GM18499 (cell line): ENCODE data around the gene CORIN.
"Not testable (repeated sequence)": the region's sequence is repeated elsewhere in the genome, so short reads cannot be mapped to it uniquely, and the experiment has no call there.

ENCODE experiments used
- ATAC-seq: cut with Tn5 transposase; IDR thresholded peaks from one replicate; pipeline ENCODE4 v1.9.1; 2021; ENCODE audit warnings: moderate number of reproducible peaks; ENCODE audit not compliant: insufficient read depth, unreplicated experiment

Gene CORIN

GRCh38 chr4:47785153-47785552 lies 52.7 kb downstream of the CORIN start:
- ATAC-seq, result no peak

GRCh38 chr4:47784222-47784621 lies 53.6 kb downstream of the CORIN start:
- ATAC-seq, result no peak

DNA sequence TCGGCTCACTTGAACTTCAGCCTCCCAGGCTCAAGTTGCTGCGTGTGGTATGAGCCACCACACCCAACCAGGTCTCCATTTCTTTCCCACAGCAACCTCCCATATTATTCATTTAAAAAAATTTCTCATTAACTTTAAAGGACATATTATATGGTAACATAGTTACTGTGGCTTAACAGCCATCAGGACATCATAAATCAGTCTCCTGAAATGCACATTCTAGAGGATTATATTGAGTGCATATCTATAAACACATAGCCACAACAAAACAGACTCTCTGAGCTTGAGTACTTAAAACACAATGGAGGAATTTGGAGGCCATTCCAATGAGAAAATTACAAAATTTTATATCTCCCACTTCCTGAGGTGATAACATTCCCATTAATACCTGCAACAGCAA lies 61.5 kb downstream of the CORIN start:
- ATAC-seq, result no peak

GRCh38 chr4:47774079-47774478 lies 63.8 kb downstream of the CORIN start:
- ATAC-seq, result no peak

- ATAC-seq, result no peak
These were observed 66.8 kb downstream of the CORIN start for GRCh38 chr4:47771020-47771419.

DNA sequence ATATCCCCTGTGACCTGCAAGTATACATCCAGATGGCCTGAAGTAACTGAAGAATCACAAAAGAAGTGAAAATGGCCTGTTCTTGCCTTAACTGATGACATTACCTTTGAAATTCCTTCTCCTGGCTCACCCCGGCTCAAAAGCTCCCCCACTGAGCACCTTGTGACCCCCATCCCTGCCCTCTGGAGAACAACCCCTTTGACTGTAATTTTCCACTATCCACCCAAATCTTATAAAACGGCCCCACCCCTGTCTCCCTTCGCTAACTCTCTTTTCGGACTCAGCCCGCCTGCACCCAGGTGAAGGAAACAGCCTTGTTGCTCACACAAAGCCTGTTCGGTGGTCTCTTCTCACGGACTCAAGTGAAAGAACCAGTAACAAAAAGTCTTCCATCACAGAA lies 69.9 kb downstream of the CORIN start:
- ATAC-seq, result not testable (repeated sequence)

DNA sequence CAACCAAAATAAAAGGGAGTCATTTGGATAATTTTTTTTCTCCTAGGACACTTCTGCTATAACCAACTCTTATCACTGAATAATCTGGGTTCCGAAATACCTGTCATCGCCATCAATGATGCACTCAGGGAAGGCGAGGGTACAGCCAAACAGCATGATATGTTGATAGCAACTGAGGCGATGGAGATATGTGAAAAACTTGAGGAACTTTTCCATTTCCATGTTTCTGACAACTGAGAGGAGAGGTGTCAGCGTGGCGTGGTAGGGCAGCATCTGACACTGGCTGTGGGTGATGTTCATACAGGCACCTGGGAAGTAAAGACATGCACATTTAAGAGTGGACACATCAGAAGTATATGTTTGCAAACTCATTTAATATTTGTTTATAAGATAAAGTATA lies 74.6 kb downstream of the CORIN start:
- no peak for ATAC-seq

- ATAC-seq, result no peak
These were observed 75.2 kb downstream of the CORIN start for GRCh38 chr4:47762376-47763266.

- ATAC-seq, result not testable (repeated sequence)
These were observed 84.6 kb downstream of the CORIN start for GRCh38 chr4:47753316-47753715.

DNA sequence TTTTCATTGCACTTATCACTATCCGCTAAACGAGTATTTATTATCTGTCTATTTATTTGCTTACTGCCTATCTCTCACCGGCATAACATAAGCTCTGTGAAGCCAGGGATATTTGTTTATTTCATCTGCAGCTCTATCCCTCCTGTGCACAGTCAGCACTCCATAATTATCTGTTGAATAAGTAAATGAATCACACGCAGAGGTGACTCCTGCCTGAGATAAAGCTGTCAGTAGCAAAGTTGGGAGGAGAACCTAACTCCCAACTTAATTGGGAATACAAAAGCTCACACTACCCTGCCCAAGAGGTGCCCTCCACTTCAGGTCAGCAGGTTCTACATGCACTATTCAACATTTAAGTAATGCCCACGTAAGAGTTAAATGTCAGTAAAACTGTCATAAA lies 85.7 kb downstream of the CORIN start:
- ATAC-seq, result no peak

- ATAC-seq, result no peak
These were observed 87.1 kb downstream of the CORIN start for GRCh38 chr4:47750788-47751187.

GRCh38 chr4:47749858-47750257 lies 88.0 kb downstream of the CORIN start:
- no peak for ATAC-seq

- ATAC-seq, result no peak
These were observed 88.8 kb downstream of the CORIN start for GRCh38 chr4:47749060-47749459.

GRCh38 chr4:47747846-47748494 lies 89.9 kb downstream of the CORIN start:
- ATAC-seq, result no peak

DNA sequence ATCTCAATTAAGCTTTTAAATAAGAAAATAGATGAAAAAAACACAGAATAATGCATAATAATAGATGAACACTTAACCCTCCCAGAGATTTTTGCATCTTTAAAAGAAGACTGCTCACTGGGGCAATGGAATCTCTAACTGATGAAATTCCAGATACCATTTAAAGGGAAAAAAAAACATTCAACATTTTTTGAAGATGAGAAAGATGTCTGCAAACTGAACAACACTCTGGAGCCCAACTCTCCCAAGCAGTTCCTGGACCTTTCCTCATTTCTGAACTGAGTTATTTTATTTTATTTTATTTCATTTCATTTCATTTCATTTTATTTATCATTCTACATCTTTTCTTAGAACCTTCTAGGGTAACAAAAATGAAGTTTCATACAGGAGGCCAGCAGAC lies 90.7 kb downstream of the CORIN start:
- no peak for ATAC-seq

DNA sequence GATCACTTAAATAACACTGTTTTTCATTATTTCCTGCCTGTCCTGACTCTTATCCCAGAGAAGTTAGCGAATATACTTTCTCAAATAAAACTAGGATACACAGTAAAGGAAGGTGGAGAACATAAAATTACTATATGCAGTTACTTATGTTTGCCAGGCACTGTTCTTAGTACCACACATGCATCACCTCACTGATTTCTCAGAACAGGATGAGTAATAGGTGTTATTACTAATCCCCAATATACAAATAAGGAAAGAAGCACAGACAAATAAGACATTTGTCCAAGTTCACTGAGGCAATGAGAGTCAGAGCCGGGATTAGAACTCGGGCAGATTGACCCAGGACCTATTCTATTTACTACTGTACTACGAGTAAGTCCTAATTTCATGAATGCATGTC lies 91.7 kb downstream of the CORIN start:
- ATAC-seq, result no peak

DNA sequence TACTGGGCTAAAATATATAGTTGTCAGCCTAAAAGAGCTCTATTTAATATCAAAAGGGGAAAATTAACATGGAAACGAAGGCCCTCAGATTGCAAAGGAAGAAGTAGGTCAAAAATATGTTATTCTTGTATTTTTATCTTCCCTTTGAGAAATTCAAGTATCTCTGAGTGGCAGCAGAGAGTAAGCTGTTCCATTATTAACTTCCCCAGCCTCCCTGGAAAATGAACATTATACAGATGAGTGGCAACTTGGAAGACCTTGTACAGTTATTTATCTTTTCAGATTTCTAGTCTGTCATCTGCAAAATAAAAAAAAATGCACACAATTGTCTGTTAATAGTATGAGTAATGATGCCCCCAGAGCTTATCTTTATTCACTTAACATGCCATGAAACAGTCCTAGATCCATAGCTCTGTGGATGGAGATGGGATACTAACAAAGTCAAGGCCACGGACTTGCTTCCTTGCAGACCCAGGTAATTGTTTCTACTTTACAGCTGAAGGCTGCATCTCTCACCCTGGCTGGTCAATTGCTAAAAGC lies 93.0 kb downstream of the CORIN start:
- no peak for ATAC-seq

- ATAC-seq, result no peak
These were observed 93.6 kb downstream of the CORIN start for GRCh38 chr4:47744253-47744652.

- ATAC-seq, result no peak
These were observed 96.7 kb downstream of the CORIN start for GRCh38 chr4:47741200-47741599.

GRCh38 chr4:47737326-47737725 lies 100.5 kb downstream of the CORIN start:
- no peak for ATAC-seq

DNA sequence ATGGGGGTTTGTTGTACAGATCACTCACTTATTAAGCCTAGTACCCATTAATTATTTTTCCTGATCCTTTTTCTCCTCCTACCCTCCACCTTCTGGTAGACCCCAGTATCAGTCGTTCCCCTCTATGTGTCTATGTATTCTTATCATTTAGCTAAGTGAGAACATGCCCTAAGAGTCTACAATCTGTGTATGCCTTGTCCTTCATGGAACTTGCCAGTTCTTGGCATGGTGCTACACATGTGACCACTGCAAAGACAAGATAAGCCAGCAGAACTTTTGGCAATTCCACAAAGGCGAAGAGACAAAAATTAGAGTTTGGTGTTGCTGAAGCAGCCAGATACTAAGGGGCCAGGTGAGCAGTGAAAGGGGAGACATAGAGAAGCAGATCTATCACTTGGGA lies 101.3 kb downstream of the CORIN start:
- ATAC-seq, result no peak

DNA sequence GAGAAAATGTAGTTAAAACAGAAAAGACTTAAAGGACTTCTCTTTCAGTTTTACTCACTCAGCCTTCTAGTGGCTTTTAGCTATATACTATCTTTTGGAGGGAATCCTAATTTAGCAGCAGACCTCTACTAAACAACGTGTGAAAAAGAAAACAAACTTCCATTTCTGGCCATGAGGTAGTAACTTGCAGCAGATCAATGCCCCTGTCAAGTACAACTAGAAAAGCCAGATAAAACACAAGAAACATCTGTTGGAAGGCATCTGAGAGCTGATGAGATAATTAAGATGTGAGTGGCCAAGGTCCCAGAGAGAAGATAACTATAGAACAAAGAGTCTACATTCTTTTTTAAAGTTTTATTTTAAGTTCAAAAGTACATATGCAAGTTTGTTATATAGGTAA lies 101.7 kb downstream of the CORIN start:
- no peak for ATAC-seq
